Measurements from ENCODE around the gene ELK1.
"Not testable (repeated sequence)": the region's sequence is repeated elsewhere in the genome, so short reads cannot be mapped to it uniquely, and the experiment has no call there.

ELK1 gene

GRCh38 chrX:47650164-47651042 lies at the start of gene ELK1:
ELK1 (minus strand) TSS chrX:47650563; CDS start chrX:47641441, 9,122 bp downstream.
- DNase-seq (ENCODE audit: low read depth in 2 of 2) = peak; percentile 97

GRCh38 chrX:47697181-47697580 lies 46.8 kb upstream of the ELK1 start:
- no peak for DNase-seq (ENCODE audit: low read depth in 2 of 2)

GRCh38 chrX:47690175-47690574 lies 39.8 kb upstream of the ELK1 start:
- no peak for DNase-seq (ENCODE audit: low read depth in 2 of 2)

GRCh38 chrX:47687263-47687662 lies 36.9 kb upstream of the ELK1 start:
- no peak for DNase-seq (ENCODE audit: low read depth in 2 of 2)

GRCh38 chrX:47683829-47684205 lies 33.5 kb upstream of the ELK1 start:
- no peak for DNase-seq (ENCODE audit: low read depth in 2 of 2)

- no peak for DNase-seq (ENCODE audit: low read depth in 2 of 2)
Measured at GRCh38 chrX:47683184-47683828, 32.9 kb upstream of the ELK1 start.

GRCh38 chrX:47675959-47676859 lies 25.8 kb upstream of the ELK1 start:
- DNase-seq (ENCODE audit: low read depth in 2 of 2) = not testable (repeated sequence)

GRCh38 chrX:47674776-47675175 lies 24.4 kb upstream of the ELK1 start:
- DNase-seq (ENCODE audit: low read depth in 2 of 2) = no peak

- DNase-seq (ENCODE audit: low read depth in 2 of 2) = not testable (repeated sequence)
Measured at GRCh38 chrX:47665797-47666196, 15.4 kb upstream of the ELK1 start.

GRCh38 chrX:47664737-47665136 lies 14.4 kb upstream of the ELK1 start:
- no peak for DNase-seq (ENCODE audit: low read depth in 2 of 2)

GRCh38 chrX:47662144-47662657 lies 11.8 kb upstream of the ELK1 start:
- peak; percentile 83 to 84 for DNase-seq (ENCODE audit: low read depth in 2 of 2)

GRCh38 chrX:47661539-47661938 lies 11.2 kb upstream of the ELK1 start:
- no peak for DNase-seq (ENCODE audit: low read depth in 2 of 2)

GRCh38 chrX:47659421-47659726 lies 9.0 kb upstream of the ELK1 start:
- no peak for DNase-seq (ENCODE audit: low read depth in 2 of 2)

GRCh38 chrX:47658684-47659420 lies 8.5 kb upstream of the ELK1 start, which contains the start of gene UXT:
UXT (minus strand) TSS chrX:47659180; CDS start chrX:47658927, 253 bp downstream.
- DNase-seq (ENCODE audit: low read depth in 2 of 2) = peak; percentile 92 to 93

GRCh38 chrX:47658301-47658683 lies 7.9 kb upstream of the ELK1 start:
- no peak for DNase-seq (ENCODE audit: low read depth in 2 of 2)

GRCh38 chrX:47651043-47651905 lies 911 bp upstream of the ELK1 start:
- no peak for DNase-seq (ENCODE audit: low read depth in 2 of 2)

- DNase-seq (ENCODE audit: low read depth in 2 of 2) = no peak
Measured at GRCh38 chrX:47649781-47650163, 591 bp downstream of the ELK1 start.

GRCh38 chrX:47649271-47649670 lies 1.1 kb downstream of the ELK1 start:
- DNase-seq (ENCODE audit: low read depth in 2 of 2) = no peak

GRCh38 chrX:47648376-47648775 lies 2.0 kb downstream of the ELK1 start:
- DNase-seq (ENCODE audit: low read depth in 2 of 2) = no peak

GRCh38 chrX:47646636-47647035 lies 3.7 kb downstream of the ELK1 start:
- DNase-seq (ENCODE audit: low read depth in 2 of 2) = no peak
